GM12874 (cell line): Measurements from ENCODE around the gene C4orf51.

ENCODE experiments used
- CTCF ChIP-seq: IDR thresholded peaks from 2 replicates; pipeline ENCODE4 v1.5.1; 2011; ENCODE audit warnings: low read depth, mild to moderate bottlenecking, control low read depth, low read length, moderate library complexity; ENCODE audit not compliant: insufficient read depth

Gene C4orf51

DNA sequence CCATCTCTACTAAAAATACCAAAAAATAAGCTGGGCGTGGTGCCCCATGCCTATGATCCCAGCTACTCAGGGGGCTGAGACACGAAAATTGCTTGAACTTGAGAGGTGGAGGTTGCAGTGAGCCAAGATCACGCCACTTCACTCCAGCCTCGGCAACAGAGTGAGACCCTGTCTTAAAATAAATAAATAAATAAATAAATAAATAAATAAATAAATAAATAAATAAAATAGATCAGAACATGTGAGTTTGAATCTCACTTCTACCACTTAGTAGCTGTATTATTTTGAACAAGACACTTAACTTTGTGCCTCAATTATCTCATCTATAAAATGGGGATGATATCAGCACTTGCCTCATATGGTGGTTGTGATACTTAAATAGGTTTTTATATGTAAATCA is 90.2 kb downstream of the C4orf51 start:
- no peak for TF ChIP-seq CTCF

DNA sequence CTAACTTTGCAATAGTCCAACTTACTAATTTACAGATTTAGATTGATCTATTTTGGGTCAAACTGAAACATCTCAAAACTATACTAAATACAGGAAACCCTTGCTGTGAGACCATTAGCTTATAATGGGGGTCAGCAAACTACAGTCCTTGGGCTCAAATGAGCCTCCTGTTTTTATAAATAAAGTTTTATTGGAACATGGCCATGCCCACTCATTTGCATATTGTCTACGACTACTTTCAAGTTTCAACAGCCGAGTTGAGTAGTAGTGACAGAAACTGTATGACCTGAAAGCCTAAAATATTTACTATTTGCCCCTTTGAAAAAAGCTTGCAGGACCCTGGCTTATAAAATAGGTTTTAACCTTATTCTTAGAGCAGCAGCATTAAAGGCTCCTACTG is 92.4 kb downstream of the C4orf51 start:
- TF ChIP-seq CTCF = no peak

GRCh38 chr4:145773581-145774234 is 93.8 kb downstream of the C4orf51 start:
- no peak for TF ChIP-seq CTCF

GRCh38 chr4:145774473-145774872 is 94.5 kb downstream of the C4orf51 start:
- TF ChIP-seq CTCF = no peak

DNA sequence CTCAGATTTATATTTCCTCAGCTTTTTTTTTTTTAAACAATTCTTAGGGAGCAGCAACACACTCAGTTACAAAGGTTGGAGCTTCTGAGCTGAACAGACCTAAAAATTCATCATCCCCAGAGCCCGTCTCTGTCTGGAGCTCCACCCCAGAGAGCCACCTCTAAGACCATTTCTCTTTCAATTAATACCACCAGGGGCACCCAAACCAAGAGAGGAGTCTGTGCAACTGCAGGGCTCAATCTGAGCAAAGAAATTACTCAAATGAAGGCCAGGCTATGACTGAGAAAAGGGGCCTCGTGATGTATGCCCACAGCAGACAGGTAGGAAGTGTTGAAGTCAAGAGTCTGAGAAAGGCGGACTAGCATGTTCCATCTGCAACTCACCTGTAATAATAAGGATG is 95.5 kb downstream of the C4orf51 start:
- no peak for TF ChIP-seq CTCF

GRCh38 chr4:145776208-145776607 is 96.3 kb downstream of the C4orf51 start:
- no peak for TF ChIP-seq CTCF

DNA sequence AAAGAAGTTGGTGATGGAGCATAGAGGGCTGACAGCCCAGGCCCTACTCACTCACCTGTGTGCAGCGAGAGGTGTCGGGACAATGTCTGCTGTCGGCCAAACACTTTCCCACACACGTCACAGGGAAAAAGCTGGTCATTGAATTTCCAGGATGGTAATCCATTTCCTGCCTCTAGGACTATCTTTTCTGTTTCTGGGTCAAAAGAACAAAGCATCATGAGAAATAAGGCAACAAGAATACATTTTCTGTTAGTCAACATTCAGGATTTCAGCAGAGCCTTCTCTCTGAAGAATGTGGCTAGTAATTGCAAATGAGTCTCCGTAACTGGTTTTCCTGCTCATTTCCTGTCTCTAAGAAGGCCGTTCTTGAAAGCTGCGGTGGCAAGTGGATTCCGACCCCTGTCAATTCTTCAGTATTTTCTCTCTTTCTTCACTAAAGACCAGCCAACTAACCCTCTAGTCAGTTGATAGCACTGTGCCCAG is 99.4 kb downstream of the C4orf51 start:
- TF ChIP-seq CTCF = no peak
